ENCODE results near the gene GPC6.

DNA sequence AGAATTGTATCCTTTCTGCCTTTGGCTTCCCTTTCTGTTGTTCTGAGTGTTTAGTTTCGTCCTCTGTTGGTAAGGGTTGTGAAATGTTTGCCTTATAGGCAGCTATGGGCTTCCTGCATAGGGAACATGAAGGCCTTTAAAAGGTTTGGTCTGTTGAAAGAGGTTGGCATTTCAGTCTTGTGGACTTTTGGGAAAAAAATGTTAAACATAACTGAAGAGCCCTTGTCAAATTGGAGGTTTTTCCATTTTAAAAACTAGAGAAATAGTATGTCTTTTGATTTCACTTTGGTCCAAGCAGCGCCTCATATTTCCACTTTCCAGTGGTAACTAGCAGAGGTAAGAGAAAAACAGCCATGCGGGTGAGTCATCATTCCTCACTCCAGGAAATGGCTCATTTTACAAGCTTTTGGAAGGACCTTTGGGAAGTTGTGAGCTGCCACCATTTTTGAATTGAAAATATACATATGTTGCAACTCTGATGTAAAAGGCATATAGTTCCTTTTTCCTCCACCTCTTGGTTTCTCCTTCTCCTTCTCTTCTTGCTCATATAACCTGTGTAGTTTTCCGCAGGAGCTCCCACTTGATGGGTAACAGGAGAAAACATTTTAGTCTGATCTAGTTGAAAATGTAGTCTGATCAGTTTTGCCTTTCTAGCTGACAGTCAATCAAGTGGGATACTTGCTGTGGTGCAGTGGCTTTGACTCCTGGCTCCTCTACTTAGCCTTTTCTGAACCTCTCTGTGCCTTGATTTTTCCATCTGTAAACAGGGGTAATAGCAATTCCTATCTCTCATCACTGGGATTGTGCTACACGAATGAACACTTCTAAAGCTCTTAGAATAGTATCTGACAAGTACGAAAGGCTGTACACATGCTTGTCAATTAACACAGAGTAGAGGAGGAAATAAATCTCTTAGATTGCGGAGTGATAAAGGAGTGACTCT, 23.0 kb downstream of the GPC6 start:
- TF ChIP-seq GABPA (tag; conservative IDR thresholded peaks at IDR 0.05; ENCODE audit: low read depth) (no peak), NBN (IDR thresholded peaks at IDR 0.05; ENCODE audit: low read depth) (no peak)
